Thyroid gland (tissue), 4 donors: Measurements from ENCODE around the gene WARS2. TPM values are rescaled to one million over a fixed set of nuclear protein-coding genes. Genes with fewer than 3 reads are reported as not detected.

Experiments used
- DNase-seq, 2 donors: peaks; one replicate each; pipeline ENCODE4 v3.0.0-alpha.2; 2019
- H3K27ac ChIP-seq, 3 donors: fragments of 200-600 bp; sonication (generic); 1 replicate in 2 of 3; 2 replicates in 1 of 3; pipeline ENCODE4 v1.5.1; 2016 to 2019; ENCODE audit warnings: mild to moderate bottlenecking in 1 of 3, moderate library complexity in 1 of 3
- H3K27me3 ChIP-seq: fragments of 200-600 bp; sonication (generic); one replicate; pipeline ENCODE4 v1.5.1; 2019
- H3K36me3 ChIP-seq, 2 donors: fragments of 200-600 bp; sonication (generic); one replicate each; pipeline ENCODE4 v1.5.1; 2016 to 2019
- H3K4me1 ChIP-seq, 2 donors: fragments of 200-600 bp; sonication (generic); one replicate each; pipeline ENCODE4 v1.5.1; 2017 to 2019
- H3K4me3 ChIP-seq, 3 donors: fragments of 200-600 bp; sonication (generic); replicated peaks in 1 of 3; 1 replicate in 2 of 3; 2 replicates in 1 of 3; pipeline ENCODE4 v1.5.1; 2016; ENCODE audit warnings: mild to moderate bottlenecking in 1 of 3
- H3K9me3 ChIP-seq: fragments of 200-600 bp; sonication (generic); one replicate; pipeline ENCODE4 v1.5.1; 2017
- POLR2A ChIP-seq, 2 donors: fragments of 450-650 bp; IDR thresholded peaks; one replicate each; pipeline ENCODE4 v1.6.1; 2017; ENCODE audit warnings: antibody characterized with exemption in 2 of 2, mild to moderate bottlenecking in 2 of 2, moderate library complexity in 1 of 2
- WGBS, 2 donors: methylation state at CpG; one replicate each; pipeline ENCODE4 v1.1.5; 2017; 5-methylcytosine and 5-hydroxymethylcytosine counted together
- intact Hi-C: fragments of 100-400 bp; cut with DNase I; formaldehyde crosslinking; loops from one replicate; pipeline ENCODE4 v1.15.1; 2023
- total RNA-seq, 4 donors: library from RNA; depleted of rRNA; stranded (reverse); fragments of >200 nt; gene quantifications; one replicate each; pipeline ENCODE4 v1.2.3, GENCODE V29; 2016
- TF ChIP-seq, protein P1 (sequence below), 6 experiments: fragments of 200-600 bp in 3 of 6; fragments of 450-650 bp in 3 of 6; sonication (generic) in 3 of 6; IDR thresholded peaks; one replicate each; pipeline ENCODE4 v1.5.1; 2016 to 2019; ENCODE audit warnings: antibody characterized with exemption in 6 of 6, mild to moderate bottlenecking in 2 of 6, inconsistent platforms in 1 of 6, moderate library complexity in 1 of 6

WARS2 gene
- total RNA-seq, 4 donors from 2014 or later, result 21.4 to 35.1 (median 26.2) TPM

DNA sequence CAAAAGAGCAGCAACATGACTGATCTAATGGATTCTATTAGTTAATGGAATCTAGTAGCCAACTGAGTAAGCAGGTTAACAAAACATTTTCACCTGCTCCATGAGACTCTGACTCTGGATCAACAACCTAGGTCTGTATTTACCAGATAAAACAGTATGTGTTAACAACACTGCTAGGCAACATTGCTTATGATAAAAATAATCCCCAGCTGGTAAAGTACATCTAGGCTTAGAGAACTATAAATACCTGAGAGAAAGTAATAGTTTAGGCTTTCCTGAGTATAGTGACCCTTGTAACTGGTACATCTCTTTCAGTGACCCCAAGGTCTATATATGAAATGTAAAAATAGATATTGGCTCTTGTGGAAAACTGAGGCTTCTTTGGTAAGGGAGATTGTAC lies 78.8 kb downstream of the WARS2 start:
- Histone ChIP-seq H3K9me3 (no peaks in the 10 kb centered on the region), H3K27ac (no peak overlapping the region), H3K4me1 (no peaks in the 10 kb centered on the region), H3K27me3 (no peaks in the 10 kb centered on the region), H3K4me3 (no peak overlapping the region), H3K36me3 (no peaks in the 10 kb centered on the region)
- no peak for DNase-seq
- TF ChIP-seq, protein P1, sequence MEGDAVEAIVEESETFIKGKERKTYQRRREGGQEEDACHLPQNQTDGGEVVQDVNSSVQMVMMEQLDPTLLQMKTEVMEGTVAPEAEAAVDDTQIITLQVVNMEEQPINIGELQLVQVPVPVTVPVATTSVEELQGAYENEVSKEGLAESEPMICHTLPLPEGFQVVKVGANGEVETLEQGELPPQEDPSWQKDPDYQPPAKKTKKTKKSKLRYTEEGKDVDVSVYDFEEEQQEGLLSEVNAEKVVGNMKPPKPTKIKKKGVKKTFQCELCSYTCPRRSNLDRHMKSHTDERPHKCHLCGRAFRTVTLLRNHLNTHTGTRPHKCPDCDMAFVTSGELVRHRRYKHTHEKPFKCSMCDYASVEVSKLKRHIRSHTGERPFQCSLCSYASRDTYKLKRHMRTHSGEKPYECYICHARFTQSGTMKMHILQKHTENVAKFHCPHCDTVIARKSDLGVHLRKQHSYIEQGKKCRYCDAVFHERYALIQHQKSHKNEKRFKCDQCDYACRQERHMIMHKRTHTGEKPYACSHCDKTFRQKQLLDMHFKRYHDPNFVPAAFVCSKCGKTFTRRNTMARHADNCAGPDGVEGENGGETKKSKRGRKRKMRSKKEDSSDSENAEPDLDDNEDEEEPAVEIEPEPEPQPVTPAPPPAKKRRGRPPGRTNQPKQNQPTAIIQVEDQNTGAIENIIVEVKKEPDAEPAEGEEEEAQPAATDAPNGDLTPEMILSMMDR (IDR thresholded peaks at IDR 0.05), result no peak
- TF ChIP-seq POLR2A (IDR thresholded peaks at IDR 0.05), result no peak
- intact Hi-C loops, result no loop called here

DNA sequence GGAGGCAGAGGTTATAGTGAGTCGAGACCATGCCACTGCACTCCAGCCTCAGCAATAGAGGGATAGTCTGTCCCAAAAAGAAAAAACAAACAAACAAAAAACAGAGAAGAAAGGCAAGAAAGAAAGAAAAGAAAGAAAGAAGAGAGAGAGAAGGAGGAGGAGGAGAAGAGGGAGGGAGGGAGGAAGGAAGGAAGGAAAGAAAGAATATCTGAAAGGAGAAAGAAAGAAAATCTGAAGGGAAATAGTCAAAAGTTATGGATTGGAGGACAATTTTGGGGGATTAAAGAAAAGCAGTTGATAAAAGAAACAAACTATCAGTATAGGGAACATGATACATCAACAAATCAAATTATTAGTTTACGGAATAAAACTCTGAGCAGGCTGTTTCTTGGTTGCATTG lies 84.9 kb downstream of the WARS2 start:
- no peak for TF ChIP-seq POLR2A (IDR thresholded peaks at IDR 0.05)
- TF ChIP-seq, protein P1 (IDR thresholded peaks at IDR 0.05), result no peak
- 97 to 99% methylated on average over 2 of the region's 2 CpGs for WGBS, 2 donors
- Histone ChIP-seq H3K27ac (no peak overlapping the region), H3K27me3 (no peaks in the 10 kb centered on the region), H3K4me1 (no peaks in the 10 kb centered on the region), H3K36me3 (no peaks in the 10 kb centered on the region), H3K4me3 (no peak overlapping the region), H3K9me3 (no peaks in the 10 kb centered on the region)
- DNase-seq, result no peak
- intact Hi-C loops, result no loop called here

DNA sequence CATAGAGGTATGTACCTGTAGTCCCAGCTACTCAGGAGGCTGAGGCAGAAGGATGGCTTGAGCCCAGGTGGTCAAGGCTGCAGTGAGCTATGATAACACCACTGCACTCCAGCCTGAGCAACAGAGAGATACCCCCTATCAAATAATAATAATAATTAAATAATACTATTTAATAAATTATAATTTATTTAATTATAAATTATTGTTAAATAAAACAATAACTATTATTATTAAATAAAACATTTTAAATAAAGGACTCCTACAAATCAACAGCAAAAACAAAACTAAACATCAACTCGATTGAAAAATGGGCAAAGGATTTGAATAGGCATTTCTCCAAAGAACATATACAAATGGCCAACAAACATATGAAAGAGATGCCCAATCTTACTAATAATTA lies 86.5 kb downstream of the WARS2 start:
- 99% methylated on average over 1 of the region's 1 CpG for WGBS, 2 donors
- TF ChIP-seq, protein P1 (IDR thresholded peaks at IDR 0.05), result no peak
- no peak for TF ChIP-seq POLR2A (IDR thresholded peaks at IDR 0.05)
- intact Hi-C loops, result no loop called here
- H3K27ac ChIP-seq, result no peak overlapping the region
- no peaks in the 10 kb centered on the region for H3K4me1 ChIP-seq
- DNase-seq, result no peak
- H3K4me3 ChIP-seq, result no peak overlapping the region
- no peaks in the 10 kb centered on the region for H3K9me3 ChIP-seq
- H3K27me3 ChIP-seq, result no peaks in the 10 kb centered on the region
- no peaks in the 10 kb centered on the region for H3K36me3 ChIP-seq

DNA sequence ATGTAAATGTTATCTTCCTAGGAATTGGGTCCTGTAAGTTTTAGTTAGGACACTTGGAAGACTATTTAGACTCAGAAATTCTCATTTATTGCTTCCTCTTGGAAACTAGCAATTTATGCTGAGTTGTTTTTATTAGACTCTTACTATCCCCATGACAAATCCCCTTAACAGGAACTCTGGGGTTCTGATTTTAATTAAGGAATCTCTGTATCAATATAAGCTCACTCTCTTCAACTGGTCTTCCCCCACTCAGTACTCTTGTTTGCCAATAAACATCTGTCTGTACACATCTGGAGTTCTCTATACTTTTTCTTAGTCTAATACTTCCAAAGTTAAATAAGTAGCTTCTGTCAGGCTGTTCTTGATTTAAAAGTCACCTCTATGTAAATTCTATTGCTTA lies 88.2 kb downstream of the WARS2 start:
- H3K27me3 ChIP-seq, result no peaks in the 10 kb centered on the region

DNA sequence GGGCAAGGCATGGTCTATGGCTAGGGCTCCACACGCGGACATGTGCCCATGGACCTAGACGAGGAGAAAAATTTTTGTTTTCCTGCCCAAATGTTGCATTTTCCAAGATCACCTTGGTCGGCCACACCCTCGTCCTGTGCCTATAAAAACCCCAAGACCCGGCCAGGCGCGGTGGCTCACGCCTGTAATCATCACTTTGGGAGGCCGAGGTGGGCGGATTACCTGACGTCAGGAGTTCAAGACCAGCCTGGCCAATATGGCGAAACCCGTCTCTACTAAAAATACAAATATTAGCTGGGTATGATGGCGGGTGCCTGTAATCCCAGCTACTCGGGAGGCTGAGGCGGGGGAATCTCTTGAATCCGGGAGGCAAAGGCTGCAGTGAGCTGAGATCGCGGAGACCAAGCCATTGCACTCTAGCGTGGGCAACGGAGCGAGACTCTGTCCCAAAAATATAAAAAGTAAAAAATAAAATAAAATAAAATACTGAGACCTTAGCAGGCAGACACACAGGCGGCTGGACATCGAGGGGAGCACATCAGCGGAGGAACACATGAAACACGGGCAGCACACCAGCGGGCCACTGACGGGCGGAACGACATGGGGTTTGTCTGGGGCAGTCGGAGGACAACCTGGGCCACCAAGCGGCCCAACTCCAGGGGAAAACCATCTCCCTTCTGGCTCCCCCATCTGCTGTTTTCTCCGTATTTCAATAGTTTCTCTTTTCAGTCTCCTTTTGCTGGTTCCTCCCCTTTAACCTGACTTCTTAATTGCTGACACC lies 91.6 kb downstream of the WARS2 start:
- 95 to 97% methylated on average over 34 of the region's 34 CpGs for WGBS, 2 donors
- Histone ChIP-seq H3K4me3 (no peak overlapping the region), H3K4me1 (no peaks in the 10 kb centered on the region), H3K27me3 (no peaks in the 10 kb centered on the region), H3K36me3 (peaks cover 0 to 7% of the 10 kb centered on the region in 2 donors), H3K27ac (no peak overlapping the region), H3K9me3 (no peaks in the 10 kb centered on the region)
- TF ChIP-seq POLR2A (IDR thresholded peaks at IDR 0.05), result no peak
- TF ChIP-seq, protein P1 (IDR thresholded peaks at IDR 0.05), result no peak
- no peak for DNase-seq
- intact Hi-C loops, result no loop called here

More for the DNA sequence above, 88.2 kb downstream of the WARS2 start:
- H3K36me3 ChIP-seq, result no peaks in the 10 kb centered on the region
- no peaks in the 10 kb centered on the region for H3K9me3 ChIP-seq
- H3K4me3 ChIP-seq, result no peak overlapping the region
- H3K27ac ChIP-seq, result no peak overlapping the region
- no peaks in the 10 kb centered on the region for H3K4me1 ChIP-seq
- intact Hi-C loops, result no loop called here
- DNase-seq, result no peak
- no peak for TF ChIP-seq POLR2A (IDR thresholded peaks at IDR 0.05)
- TF ChIP-seq, protein P1 (IDR thresholded peaks at IDR 0.05), result no peak
